AG04449 (cell line): ENCODE data around the gene SDK1.

Experiments
- CTCF ChIA-PET: fragments of 350-600 bp; formaldehyde crosslinking; extraction: SDS; loops from one replicate; lab custom pipeline; 2021; ENCODE audit warnings: antibody characterized with exemption; lab: Yijun Ruan, JAX
- POLR2A ChIA-PET: fragments of 400-600, 350-600 bp; formaldehyde crosslinking; extraction: SDS; loops from one replicate; lab custom pipeline; 2020; ENCODE audit warnings: antibody characterized with exemption, inconsistent platforms; lab: Yijun Ruan, JAX
- DNase-seq: peaks from one replicate; pipeline ENCODE4 v3.0.0-alpha.2; 2010; ENCODE audit warnings: low read depth, low spot score
- H3K4me3 ChIP-seq: 2 replicates; pipeline ENCODE4 v1.5.1; 2011; ENCODE audit warnings: low read depth, mild to moderate bottlenecking, control low read depth, low read length
- CTCF ChIP-seq: IDR thresholded peaks from one replicate; pipeline ENCODE4 v1.5.1; 2011; ENCODE audit warnings: mild to moderate bottlenecking, moderate library complexity, low read length, control low read depth, inconsistent platforms; ENCODE audit not compliant: insufficient read depth; ENCODE audit errors: missing control alignments

The SDK1 gene

DNA sequence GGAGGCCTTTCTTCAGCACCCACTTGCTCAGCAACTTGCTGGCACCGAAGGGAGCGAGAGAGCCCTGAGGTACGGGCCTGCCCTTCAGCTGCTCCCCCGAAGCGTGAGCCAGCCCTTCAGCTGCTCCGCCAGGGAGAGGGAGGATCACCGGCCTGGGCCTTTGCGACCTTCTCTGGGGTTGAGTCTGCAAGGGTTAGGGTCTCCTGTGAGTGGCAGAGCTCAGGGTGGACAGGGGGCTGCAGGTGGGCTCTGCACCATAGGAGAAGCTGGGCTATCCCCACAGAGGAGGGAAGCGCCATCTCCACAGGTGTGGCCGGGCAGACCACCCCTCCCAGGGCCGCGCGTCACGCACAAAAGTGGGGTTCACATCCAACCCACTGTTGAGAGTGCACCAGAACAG, 890.5 kb downstream of the SDK1 start:
- no peak for TF ChIP-seq CTCF
- no peak for DNase-seq
- ChIA-PET POLR2A (no interaction called here), CTCF (no interaction called here)
- no peak overlapping the region for H3K4me3 ChIP-seq

DNA sequence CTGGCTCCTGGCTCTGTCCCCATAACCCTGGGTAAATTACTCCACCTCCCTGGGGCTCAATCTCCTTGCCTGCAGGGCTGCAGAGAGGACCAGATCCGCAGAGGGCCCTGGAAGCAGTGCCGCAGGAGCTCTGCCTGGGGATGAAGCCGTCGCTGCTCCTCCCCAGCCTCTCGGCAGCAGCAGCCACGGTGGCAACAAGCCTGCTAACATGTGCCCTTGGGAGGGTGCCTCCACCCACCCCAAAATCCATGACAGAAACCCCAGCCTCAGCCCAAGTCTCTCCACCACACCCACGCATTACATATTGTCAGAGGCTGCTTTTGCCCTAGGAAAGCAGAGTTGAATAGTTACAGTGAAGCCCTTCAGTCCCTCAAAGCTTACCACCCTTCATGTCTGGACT, 894.6 kb downstream of the SDK1 start:
- ChIA-PET POLR2A (no interaction called here), CTCF (no interaction called here)
- no peak overlapping the region for H3K4me3 ChIP-seq
- TF ChIP-seq CTCF: no peak
- no peak for DNase-seq

GRCh38 chr7:4196121-4196819, 895.2 kb downstream of the SDK1 start:
- TF ChIP-seq CTCF: no peak
- ChIA-PET CTCF (no interaction called here), POLR2A (no interaction called here)
- no peak overlapping the region for H3K4me3 ChIP-seq
- DNase-seq: no peak

- ChIA-PET CTCF (no interaction called here), POLR2A (no interaction called here)
- no peak for TF ChIP-seq CTCF
- DNase-seq: no peak
- H3K4me3 ChIP-seq: no peak overlapping the region
These were observed 897.2 kb downstream of the SDK1 start for GRCh38 chr7:4198301-4198700.

DNA sequence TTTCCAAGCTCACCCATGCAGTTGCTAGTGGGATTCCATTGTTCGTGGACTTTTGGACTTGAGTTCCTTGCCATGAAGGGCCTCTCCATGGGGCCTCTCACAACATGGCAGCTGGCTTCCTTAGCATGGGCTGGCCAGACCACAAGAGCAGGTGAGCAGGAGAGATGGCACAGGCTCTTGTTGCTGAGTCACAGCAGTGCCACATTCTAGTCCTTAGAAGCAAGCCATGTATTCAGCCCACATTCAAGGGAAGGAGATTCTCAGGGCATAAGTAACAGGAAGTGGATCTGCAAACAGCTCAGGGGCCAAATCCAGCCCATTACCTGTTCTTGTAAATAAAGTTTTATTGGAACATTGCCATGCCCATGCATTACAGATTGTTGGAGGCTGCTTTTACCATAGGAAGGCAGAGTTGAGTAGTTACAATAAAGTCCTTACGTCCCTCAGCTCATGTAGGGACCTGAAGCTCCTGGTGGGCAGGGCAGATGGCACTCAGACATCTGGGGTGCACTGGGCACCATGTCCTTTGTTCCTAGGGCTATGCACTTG, 899.6 kb downstream of the SDK1 start:
- DNase-seq: no peak
- TF ChIP-seq CTCF: no peak
- CTCF ChIA-PET: no interaction called here
- no peak overlapping the region for H3K4me3 ChIP-seq
- POLR2A ChIA-PET: no interaction called here

DNA sequence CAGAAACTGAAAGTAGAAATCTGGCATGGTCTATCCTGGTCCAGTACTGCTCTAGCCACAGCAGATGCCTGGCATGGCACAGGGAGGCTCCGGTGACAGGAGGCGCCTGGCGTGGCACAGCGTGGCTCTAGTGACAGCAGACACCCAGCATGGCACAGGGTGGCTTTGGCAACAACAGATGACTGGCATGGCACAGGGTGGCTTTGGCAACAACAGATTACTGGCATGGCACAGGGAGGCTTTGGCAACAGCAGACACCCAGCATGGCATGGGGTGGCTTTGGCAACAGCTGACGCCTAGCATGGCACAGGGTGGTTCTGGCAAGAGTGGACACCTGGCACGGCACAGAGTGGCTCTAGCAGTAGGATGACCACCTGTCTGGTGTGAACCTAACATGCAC, 900.5 kb downstream of the SDK1 start:
- ChIA-PET CTCF (no interaction called here), POLR2A (no interaction called here)
- TF ChIP-seq CTCF: no peak
- no peak for DNase-seq
- no peak overlapping the region for H3K4me3 ChIP-seq
